ENCODE measurements around the gene NSG2. TPM values are rescaled to one million over a fixed set of nuclear protein-coding genes. Genes with fewer than 3 reads are reported as not detected.

NSG2 gene
- total RNA-seq, 1 experiment from 2014 or later = not detected

DNA sequence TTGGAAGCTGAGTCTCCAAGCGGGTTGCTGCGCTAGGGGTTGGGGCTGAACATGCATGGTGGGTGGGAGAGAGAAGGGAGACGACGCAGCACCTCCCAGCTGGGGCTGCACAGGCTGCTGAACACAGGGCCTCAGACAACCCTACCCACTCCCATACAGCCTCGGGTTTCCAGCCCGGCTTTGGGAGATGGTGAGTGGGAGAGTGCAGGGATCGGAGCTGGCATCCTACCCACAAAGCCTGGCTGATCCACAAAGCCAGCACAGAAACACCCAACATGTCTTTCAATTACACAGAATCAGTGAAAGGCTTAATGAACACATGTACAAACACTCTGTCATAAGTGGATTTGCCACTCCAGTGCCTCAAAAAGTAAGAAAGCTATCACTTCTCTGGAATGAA, 64.8 kb downstream of the NSG2 start:
- Histone ChIP-seq H3K27me3 (ENCODE audit: insufficient read depth, low read length) (no peaks in the 10 kb centered on the region), H4K8ac (replicated peaks; ENCODE audit: insufficient read length, low read depth, low read length) (no peak overlapping the region), H2AFZ (ENCODE audit: low read length) (no peak overlapping the region), H4K5ac (ENCODE audit: insufficient read length, low read depth, low read length) (no peak overlapping the region), H3K14ac (ENCODE audit: insufficient read depth, low read length) (no peak overlapping the region), H3K18ac (ENCODE audit: insufficient read length, low read depth, low read length) (no peak overlapping the region), H2BK15ac (ENCODE audit: low read depth, low read length) (no peak overlapping the region), H3K23ac (ENCODE audit: insufficient read length, low read depth, low read length) (no peak overlapping the region), H3K23me2 (ENCODE audit: insufficient read length, low read depth, low read length, poor library complexity, severe bottlenecking) (no peaks in the 10 kb centered on the region), H3K4me2 (ENCODE audit: insufficient read depth, insufficient read length, low read length) (no peak overlapping the region), H4K20me1 (ENCODE audit: control insufficient read depth, insufficient read depth, insufficient read length) (no peaks in the 10 kb centered on the region), H2AK5ac (ENCODE audit: insufficient read length, low read length) (no peak overlapping the region), H2BK20ac (ENCODE audit: low read depth, low read length, poor library complexity, severe bottlenecking) (no peak overlapping the region), H3K56ac (ENCODE audit: insufficient read length, low read depth, low read length) (no peak overlapping the region), H3K79me1 (ENCODE audit: insufficient read depth, low read depth, low read length, poor library complexity, severe bottlenecking) (no peaks in the 10 kb centered on the region), H2BK12ac (ENCODE audit: insufficient read length, low read depth, low read length) (no peak overlapping the region), H3K9me3 (ENCODE audit: control insufficient read depth, low read depth, low read length) (no peaks in the 10 kb centered on the region), H3K79me2 (ENCODE audit: insufficient read depth, low read length) (no peaks in the 10 kb centered on the region), H3K9ac (ENCODE audit: extremely low read depth, insufficient read length, low read length) (no peak overlapping the region), H3K4me1 (ENCODE audit: insufficient read depth, low read length) (no peaks in the 10 kb centered on the region; the same call in 1 of the 2 replicates), H4K91ac (ENCODE audit: insufficient read length, low read depth, low read length) (no peak overlapping the region), H3T11ph (ENCODE audit: low read length) (no peak overlapping the region), H3K4ac (ENCODE audit: low read depth, low read length) (no peak overlapping the region), H3K27ac (ENCODE audit: insufficient read length, low read depth, low read length) (no peak overlapping the region), H2BK120ac (ENCODE audit: low read depth, low read length, poor library complexity, severe bottlenecking) (no peak overlapping the region), H2BK5ac (ENCODE audit: insufficient read length, low read length) (no peak overlapping the region)
- Mint-ChIP-seq H3K27ac (no peak overlapping the region), H3K27me3 (ENCODE audit: low read depth) (peaks cover 2% of the 10 kb centered on the region), H3K4me1 (peaks cover 18 to 25% of the 10 kb centered on the region in 2 experiments), H3K9me3 (no peaks in the 10 kb centered on the region), H3K36me3 (ENCODE audit: insufficient read depth in 1 of 3, low read depth in 3 of 3) (no peaks in the 10 kb centered on the region), H3K4me3 (no peak overlapping the region)
- TF ChIP-seq, protein P1, sequence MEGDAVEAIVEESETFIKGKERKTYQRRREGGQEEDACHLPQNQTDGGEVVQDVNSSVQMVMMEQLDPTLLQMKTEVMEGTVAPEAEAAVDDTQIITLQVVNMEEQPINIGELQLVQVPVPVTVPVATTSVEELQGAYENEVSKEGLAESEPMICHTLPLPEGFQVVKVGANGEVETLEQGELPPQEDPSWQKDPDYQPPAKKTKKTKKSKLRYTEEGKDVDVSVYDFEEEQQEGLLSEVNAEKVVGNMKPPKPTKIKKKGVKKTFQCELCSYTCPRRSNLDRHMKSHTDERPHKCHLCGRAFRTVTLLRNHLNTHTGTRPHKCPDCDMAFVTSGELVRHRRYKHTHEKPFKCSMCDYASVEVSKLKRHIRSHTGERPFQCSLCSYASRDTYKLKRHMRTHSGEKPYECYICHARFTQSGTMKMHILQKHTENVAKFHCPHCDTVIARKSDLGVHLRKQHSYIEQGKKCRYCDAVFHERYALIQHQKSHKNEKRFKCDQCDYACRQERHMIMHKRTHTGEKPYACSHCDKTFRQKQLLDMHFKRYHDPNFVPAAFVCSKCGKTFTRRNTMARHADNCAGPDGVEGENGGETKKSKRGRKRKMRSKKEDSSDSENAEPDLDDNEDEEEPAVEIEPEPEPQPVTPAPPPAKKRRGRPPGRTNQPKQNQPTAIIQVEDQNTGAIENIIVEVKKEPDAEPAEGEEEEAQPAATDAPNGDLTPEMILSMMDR (conservative IDR thresholded peaks at IDR 0.05) = no peak
- DNase-seq = no peak
- WGBS (ENCODE audit: extremely low coverage, insufficient read length, low lambda C conversion rate) = no CpG with 5 or more reads among the region's 7 CpGs
